Activated naive CD4-positive, alpha-beta T cell treated with anti-CD3 and anti-CD28 coated beads, Interleukin-2, amount 50 U/mL, for 16 hours (primary cell): ENCODE results near the gene COQ2.

Source experiments
- DNase-seq: peaks from one replicate; pipeline ENCODE4 v3.0.0-alpha.2; 2020

Gene COQ2

DNA sequence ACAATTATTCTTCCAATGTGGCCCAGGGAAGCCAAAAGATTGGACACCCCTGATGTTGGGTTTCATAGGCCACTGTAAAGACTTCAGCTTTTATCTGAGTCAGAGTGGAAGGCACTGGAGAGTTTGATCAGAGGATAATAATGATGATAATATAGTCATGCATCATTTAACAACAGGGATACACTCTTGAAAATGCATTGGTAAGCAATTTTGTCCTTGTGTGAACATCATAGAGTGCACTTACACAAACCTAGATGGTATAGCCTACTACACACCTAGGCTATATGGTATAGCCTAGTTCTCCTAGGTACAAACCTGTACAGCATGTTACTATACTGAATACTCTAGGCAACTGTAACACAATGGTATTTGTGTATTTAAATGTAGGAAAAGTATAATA lies 70.5 kb downstream of the COQ2 start:
- no peak for DNase-seq
